Activated T-helper 1 cell treated with anti-CD3 and anti-CD28 coated beads, Interleukin-2, amount 50 U/mL, for 16 hours (primary cell): ENCODE measurements around the gene TANGO2.

Experiments
- DNase-seq, 2 donors: peaks; one replicate each; pipeline ENCODE4 v3.0.0-alpha.2; 2020; ENCODE audit warnings: low read depth in 1 of 2, low spot score in 1 of 2

TANGO2 gene

GRCh38 chr22:20025401-20026203 lies 4.7 kb downstream of the TANGO2 start:
- no peak for DNase-seq

GRCh38 chr22:20026204-20026908 lies 5.4 kb downstream of the TANGO2 start:
- DNase-seq: no peak

GRCh38 chr22:20026996-20027601 lies 6.2 kb downstream of the TANGO2 start:
- no peak for DNase-seq

GRCh38 chr22:20027966-20028854 lies 7.3 kb downstream of the TANGO2 start:
- DNase-seq: no peak

- no peak for DNase-seq
Measured at GRCh38 chr22:20028855-20029549, 8.1 kb downstream of the TANGO2 start.

- DNase-seq: no peak
Measured at GRCh38 chr22:20029550-20030225, 8.8 kb downstream of the TANGO2 start.

- no peak for DNase-seq
Measured at GRCh38 chr22:20031732-20032406, 11.0 kb downstream of the TANGO2 start.

- no peak for DNase-seq
Measured at GRCh38 chr22:20032407-20032991, 11.6 kb downstream of the TANGO2 start.

- DNase-seq: no peak
Measured at GRCh38 chr22:20033045-20033706, 12.3 kb downstream of the TANGO2 start.

GRCh38 chr22:20034143-20034542 lies 13.2 kb downstream of the TANGO2 start:
- DNase-seq: no peak

- DNase-seq: no peak
Measured at GRCh38 chr22:20035375-20036083, 14.6 kb downstream of the TANGO2 start.

- no peak for DNase-seq
Measured at GRCh38 chr22:20036084-20036482, 15.2 kb downstream of the TANGO2 start.

- no peak for DNase-seq
Measured at GRCh38 chr22:20036535-20037392, 15.9 kb downstream of the TANGO2 start.

GRCh38 chr22:20037419-20037818 lies 16.5 kb downstream of the TANGO2 start:
- DNase-seq: no peak

- no peak for DNase-seq
Measured at GRCh38 chr22:20038574-20038973, 17.7 kb downstream of the TANGO2 start.

- no peak for DNase-seq
Measured at GRCh38 chr22:20039683-20040325, 18.9 kb downstream of the TANGO2 start.
